K562 (cell line): Measurements from ENCODE around the gene ERICH2. TPM values are rescaled to one million over a fixed set of nuclear protein-coding genes. Genes with fewer than 3 reads are reported as not detected.

Experiments
- ATF3 ChIP-seq, 2 experiments: fragments of 450-650 bp in 1 of 2; sonication (generic) in 1 of 2; formaldehyde crosslinking in 1 of 2; IDR thresholded peaks in 1 of 2; conservative IDR thresholded peaks in 1 of 2; 2 replicates each; pipeline versions ENCODE4 v1.6.1 to v1.8.1; 2016 to 2023; ENCODE audit warnings: mild to moderate bottlenecking in 2 of 2, moderate library complexity in 2 of 2, inconsistent platforms in 1 of 2, missing genetic modification reagents in 1 of 2
- BCOR ChIP-seq: fragments of 450-650 bp; IDR thresholded peaks from 2 replicates; pipeline ENCODE4 v1.6.1; 2016
- CBFA2T2 ChIP-seq: fragments of 450-650 bp; conservative IDR thresholded peaks from 2 replicates; pipeline ENCODE4 v1.6.1; 2017; ENCODE audit warnings: mild to moderate bottlenecking
- CGGBP1 ChIP-seq: fragments of 250-450 bp; sonication (Bioruptor Pico); IDR thresholded peaks from 2 replicates; pipeline ENCODE4 v1.9.0; 2021; ENCODE audit warnings: mild to moderate bottlenecking
- ESRRA ChIP-seq: fragments of 450-650 bp; IDR thresholded peaks from 2 replicates; pipeline ENCODE4 v1.6.1; 2014; ENCODE audit warnings: low read depth, mild to moderate bottlenecking, moderate library complexity, borderline replicate concordance
- EWSR1 ChIP-seq: fragments of 450-650 bp; IDR thresholded peaks from 2 replicates; pipeline ENCODE4 v1.6.1; 2018; ENCODE audit warnings: borderline replicate concordance, mild to moderate bottlenecking, low read depth, moderate library complexity; ENCODE audit not compliant: partially characterized antibody
- HMBOX1 ChIP-seq: sonication (generic); IDR thresholded peaks from 2 replicates; pipeline ENCODE4 v1.6.1; 2016
- HNRNPL ChIP-seq: fragments of 200-400 bp; formaldehyde crosslinking; IDR thresholded peaks from 2 replicates; pipeline ENCODE4 v1.6.1; 2017; ENCODE audit warnings: low read depth, mild to moderate bottlenecking, low read length
- ILF3 ChIP-seq: fragments of 450-650 bp; IDR thresholded peaks from 2 replicates; pipeline ENCODE4 v1.6.1; 2018; ENCODE audit warnings: antibody characterized with exemption, mild to moderate bottlenecking, moderate library complexity, borderline replicate concordance
- KAT8 ChIP-seq: fragments of 450-650 bp; IDR thresholded peaks from 2 replicates; pipeline ENCODE4 v1.6.1; 2016; ENCODE audit warnings: low read depth, mild to moderate bottlenecking
- KLF6 ChIP-seq: fragments of 250-450 bp; sonication (Bioruptor Pico); IDR thresholded peaks from 2 replicates; pipeline ENCODE4 v1.4.0; 2020; ENCODE audit warnings: mild to moderate bottlenecking, moderate library complexity, borderline replicate concordance
- PURB ChIP-seq: sonication (generic); formaldehyde crosslinking; IDR thresholded peaks from 2 replicates; pipeline ENCODE4 v1.9.0; 2021; ENCODE audit warnings: low read depth, mild to moderate bottlenecking, missing genetic modification reagents
- SAFB2 ChIP-seq: fragments of 200-400 bp; formaldehyde crosslinking; IDR thresholded peaks from 2 replicates; pipeline ENCODE4 v1.6.1; 2018; ENCODE audit warnings: borderline replicate concordance, low read length, low read depth, moderate library complexity; ENCODE audit not compliant: severe bottlenecking
- SETDB1 ChIP-seq: IDR thresholded peaks from one replicate; pipeline ENCODE4 v1.6.1; 2012; ENCODE audit warnings: low read length, control low read depth, inconsistent platforms
- SIN3A ChIP-seq, 2 experiments: fragments of 150-350 bp in 1 of 2; IDR thresholded peaks; 2 replicates each; pipeline ENCODE4 v1.6.1; 2011 to 2016; ENCODE audit warnings: borderline replicate concordance in 2 of 2, low read depth in 2 of 2, low read length in 2 of 2, mild to moderate bottlenecking in 2 of 2, moderate library complexity in 2 of 2; ENCODE audit not compliant: control insufficient read depth in 1 of 2
- SRSF1 ChIP-seq: fragments of 200-400 bp; formaldehyde crosslinking; IDR thresholded peaks from 2 replicates; pipeline ENCODE4 v1.6.1; 2017; ENCODE audit warnings: mild to moderate bottlenecking, low read depth, low read length, moderate library complexity
- XRCC4 ChIP-seq: IDR thresholded peaks from one replicate; pipeline ENCODE4 v1.6.1; 2011; ENCODE audit not compliant: insufficient read depth, insufficient read length; ENCODE audit errors: extremely low read depth
- ZNF175 ChIP-seq: fragments of 200-800 bp; sonication (Bioruptor generic); IDR thresholded peaks from 2 replicates; pipeline ENCODE4 v1.6.1; 2016; ENCODE audit warnings: low read depth, mild to moderate bottlenecking, missing genetic modification characterization, missing compliant biosample characterization
- ZNF347 ChIP-seq: fragments of 450-650 bp; formaldehyde crosslinking; IDR thresholded peaks from 2 replicates; pipeline ENCODE4 v1.4.0; 2020; ENCODE audit warnings: low read depth, mild to moderate bottlenecking, moderate library complexity
- ZNF655 ChIP-seq: fragments of 250-450 bp; sonication (Bioruptor Pico); IDR thresholded peaks from 2 replicates; pipeline ENCODE4 v1.5.0; 2021
- ZNF740 ChIP-seq, 3 experiments: fragments of 200-800 bp in 1 of 3; sonication (Bioruptor generic) in 1 of 3; sonication (generic) in 1 of 3; formaldehyde crosslinking in 1 of 3; IDR thresholded peaks; 2 replicates each; pipeline versions ENCODE4 v1.6.1 to v1.8.0; 2016 to 2022; ENCODE audit warnings: mild to moderate bottlenecking in 2 of 3, missing compliant biosample characterization in 2 of 3, missing genetic modification characterization in 2 of 3, missing genetic modification reagents in 1 of 3
- polyA plus RNA-seq, 8 experiments: library from polyadenylated mRNA; depleted of rRNA in 4 of 8; stranded (reverse) in 5 of 8; unstranded in 3 of 8; fragments of >200 nt; fragmentation: Nextera tagmentation in 2 of 8; fragmentation: Illumina TruSeq in 1 of 8; extraction: Ambion mirVana in 2 of 8; extraction: Trizol in 1 of 8; gene quantifications; 2 replicates each; pipeline versions ENCODE4 v1.2.1 to v1.2.3, GENCODE V29; 2011 to 2014; ENCODE audit warnings: inconsistent platforms in 1 of 8, missing spikeins in 1 of 8
- total RNA-seq, 7 experiments: library from RNA; depleted of rRNA in 6 of 7; stranded (reverse); fragments of >200 nt in 6 of 7; fragmentation: Illumina TruSeq in 2 of 7; extraction: Trizol in 2 of 7; gene quantifications; 2 replicates each; pipeline versions ENCODE4 v1.2.1 to v1.2.3, GENCODE V29; 2011 to 2021; ENCODE audit warnings: low replicate concordance in 1 of 7

ERICH2 gene
- total and polyA plus RNA-seq, 9 of the 15 experiments (the other 6 are each of a cell fraction or from before 2014, with no cell fraction given): 0.85 to 2.4 (median 1.6) TPM

GRCh38 chr2:170744248-170745002 lies 25.8 kb upstream of the ERICH2 start (continued):
- peak; percentile 76 for TF ChIP-seq HMBOX1
- no peak for TF ChIP-seq ZNF347 (CRISPR knock-in tag)
- no peak for TF ChIP-seq SETDB1
- peak; percentile 69 for TF ChIP-seq ATF3 (IDR thresholded peaks at IDR 0.05)
- TF ChIP-seq ATF3 (CRISPR knock-in tag; conservative IDR thresholded peaks at IDR 0.05): no peak
- TF ChIP-seq ZNF655: no peak
- TF ChIP-seq HNRNPL: no peak
- TF ChIP-seq SAFB2: no peak
- TF ChIP-seq BCOR: no peak
- TF ChIP-seq SIN3A (IDR thresholded peaks at IDR 0.05; ENCODE audit: borderline replicate concordance in 2 of 2, control insufficient read depth in 1 of 2, low read depth in 2 of 2, low read length in 2 of 2): no peak
- TF ChIP-seq XRCC4: no peak
- no peak for TF ChIP-seq CGGBP1 (CRISPR knock-in tag)
- TF ChIP-seq PURB: no peak
- TF ChIP-seq EWSR1: no peak
- TF ChIP-seq CBFA2T2: no peak
- TF ChIP-seq KAT8: peak; percentile 70; the same call in 1 of the 2 replicates
- TF ChIP-seq ZNF175 (CRISPR knock-in tag): no peak
- TF ChIP-seq ILF3: no peak
- TF ChIP-seq ZNF740 (CRISPR knock-in tag; IDR thresholded peaks at IDR 0.05): no peak
- 0 out of 4 replicates have a peak, but pooled peaks of 1 of the 2 experiments have one; percentile 18 for TF ChIP-seq ZNF740 (tag; IDR thresholded peaks at IDR 0.05)
- TF ChIP-seq KLF6 (CRISPR knock-in tag): no peak
- 0 out of 2 replicates have a peak, but pooled peaks have one; percentile 33 for TF ChIP-seq ESRRA
- TF ChIP-seq SRSF1: no peak
